HL-60 (cell line): ENCODE measurements around the gene MYO5C.

Source experiments
- POLR2AphosphoS5 ChIP-seq: IDR thresholded peaks from 2 replicates; pipeline ENCODE4 v1.6.1; 2012; ENCODE audit warnings: low read depth
- REST ChIP-seq: IDR thresholded peaks from 2 replicates; pipeline ENCODE4 v1.6.1; 2012; ENCODE audit warnings: low read depth; ENCODE audit not compliant: insufficient replicate concordance
- TF ChIP-seq, protein P1 (sequence below): IDR thresholded peaks from one replicate; pipeline ENCODE4 v1.5.1; 2011; ENCODE audit warnings: low read length, control low read depth, inconsistent platforms; ENCODE audit not compliant: insufficient read depth

DNA sequence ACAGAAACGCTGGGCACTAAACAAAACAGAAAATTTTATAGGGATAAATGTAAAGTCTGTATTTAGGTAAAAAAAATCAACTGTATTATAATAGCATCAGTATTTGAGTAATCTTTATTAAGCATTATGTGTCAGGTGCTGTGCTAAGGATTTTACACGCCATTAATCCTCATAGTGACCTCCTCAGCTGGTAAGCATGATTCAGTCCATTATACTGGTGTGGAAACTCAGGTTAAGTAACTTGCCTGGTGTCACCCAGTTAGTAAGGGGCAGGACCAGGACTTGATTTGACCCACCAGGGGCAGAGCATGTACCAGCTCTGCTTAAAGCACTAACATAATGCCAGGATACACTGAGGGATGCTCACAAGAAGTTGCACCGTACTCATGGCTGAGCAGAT, 4.8 kb downstream of the MYO5C start:
- TF ChIP-seq, protein P1, sequence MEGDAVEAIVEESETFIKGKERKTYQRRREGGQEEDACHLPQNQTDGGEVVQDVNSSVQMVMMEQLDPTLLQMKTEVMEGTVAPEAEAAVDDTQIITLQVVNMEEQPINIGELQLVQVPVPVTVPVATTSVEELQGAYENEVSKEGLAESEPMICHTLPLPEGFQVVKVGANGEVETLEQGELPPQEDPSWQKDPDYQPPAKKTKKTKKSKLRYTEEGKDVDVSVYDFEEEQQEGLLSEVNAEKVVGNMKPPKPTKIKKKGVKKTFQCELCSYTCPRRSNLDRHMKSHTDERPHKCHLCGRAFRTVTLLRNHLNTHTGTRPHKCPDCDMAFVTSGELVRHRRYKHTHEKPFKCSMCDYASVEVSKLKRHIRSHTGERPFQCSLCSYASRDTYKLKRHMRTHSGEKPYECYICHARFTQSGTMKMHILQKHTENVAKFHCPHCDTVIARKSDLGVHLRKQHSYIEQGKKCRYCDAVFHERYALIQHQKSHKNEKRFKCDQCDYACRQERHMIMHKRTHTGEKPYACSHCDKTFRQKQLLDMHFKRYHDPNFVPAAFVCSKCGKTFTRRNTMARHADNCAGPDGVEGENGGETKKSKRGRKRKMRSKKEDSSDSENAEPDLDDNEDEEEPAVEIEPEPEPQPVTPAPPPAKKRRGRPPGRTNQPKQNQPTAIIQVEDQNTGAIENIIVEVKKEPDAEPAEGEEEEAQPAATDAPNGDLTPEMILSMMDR: no peak
- TF ChIP-seq POLR2AphosphoS5: no peak
- TF ChIP-seq REST: no peak
